Coronary artery (tissue), 2 donors: ENCODE results near the gene IRAK1BP1.
A peak's percentile ranks its signal among the peaks of the same experiment; 100 is the strongest.
"Not testable (repeated sequence)": the region's sequence is repeated elsewhere in the genome, so short reads cannot be mapped to it uniquely, and the experiment has no call there.

Experiments used
- DNase-seq: peaks from one replicate; pipeline ENCODE4 v3.0.0-alpha.2; 2017; ENCODE audit warnings: low spot score
- H3K27ac ChIP-seq, 2 donors: fragments of 200-600 bp; sonication (generic); one replicate each; pipeline ENCODE4 v1.5.1; 2016 to 2019
- H3K4me3 ChIP-seq: fragments of 200-600 bp; sonication (generic); 2 replicates; pipeline ENCODE4 v1.5.1; 2016; ENCODE audit warnings: mild to moderate bottlenecking, moderate library complexity
- TF ChIP-seq, protein P1 (sequence below): fragments of 200-600 bp; sonication (generic); IDR thresholded peaks from one replicate; pipeline ENCODE4 v1.5.1; 2019; ENCODE audit warnings: antibody characterized with exemption

IRAK1BP1 gene

DNA sequence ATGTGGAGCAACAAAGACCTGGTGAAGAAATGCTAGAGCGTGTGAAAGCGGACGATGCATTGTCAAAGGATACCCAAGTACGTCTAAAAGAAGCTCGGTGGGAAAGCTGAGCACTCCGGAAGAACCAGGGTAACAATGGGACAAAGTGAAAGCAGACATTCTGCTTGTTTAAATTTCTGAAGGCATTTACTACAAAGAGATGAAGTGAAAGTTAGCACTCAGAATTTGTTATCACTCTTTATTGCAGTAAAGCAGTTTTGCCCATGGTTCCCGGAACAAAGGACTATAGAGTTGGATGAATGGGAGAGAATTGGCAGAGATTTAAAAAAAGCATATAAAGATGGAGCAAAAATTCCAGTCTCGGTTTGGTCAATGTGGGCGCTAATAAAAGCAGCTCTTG, 12.8 kb upstream of the IRAK1BP1 start:
- no peak for DNase-seq
- TF ChIP-seq, protein P1, sequence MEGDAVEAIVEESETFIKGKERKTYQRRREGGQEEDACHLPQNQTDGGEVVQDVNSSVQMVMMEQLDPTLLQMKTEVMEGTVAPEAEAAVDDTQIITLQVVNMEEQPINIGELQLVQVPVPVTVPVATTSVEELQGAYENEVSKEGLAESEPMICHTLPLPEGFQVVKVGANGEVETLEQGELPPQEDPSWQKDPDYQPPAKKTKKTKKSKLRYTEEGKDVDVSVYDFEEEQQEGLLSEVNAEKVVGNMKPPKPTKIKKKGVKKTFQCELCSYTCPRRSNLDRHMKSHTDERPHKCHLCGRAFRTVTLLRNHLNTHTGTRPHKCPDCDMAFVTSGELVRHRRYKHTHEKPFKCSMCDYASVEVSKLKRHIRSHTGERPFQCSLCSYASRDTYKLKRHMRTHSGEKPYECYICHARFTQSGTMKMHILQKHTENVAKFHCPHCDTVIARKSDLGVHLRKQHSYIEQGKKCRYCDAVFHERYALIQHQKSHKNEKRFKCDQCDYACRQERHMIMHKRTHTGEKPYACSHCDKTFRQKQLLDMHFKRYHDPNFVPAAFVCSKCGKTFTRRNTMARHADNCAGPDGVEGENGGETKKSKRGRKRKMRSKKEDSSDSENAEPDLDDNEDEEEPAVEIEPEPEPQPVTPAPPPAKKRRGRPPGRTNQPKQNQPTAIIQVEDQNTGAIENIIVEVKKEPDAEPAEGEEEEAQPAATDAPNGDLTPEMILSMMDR: no peak
- Histone ChIP-seq H3K4me3 (no peak overlapping the region), H3K27ac (no peak overlapping the region)

- H3K27ac ChIP-seq, DNase-seq, H3K4me3 ChIP-seq: not testable (repeated sequence)
These were observed 8.9 kb upstream of the IRAK1BP1 start for GRCh38 chr6:78858339-78858938.

DNA sequence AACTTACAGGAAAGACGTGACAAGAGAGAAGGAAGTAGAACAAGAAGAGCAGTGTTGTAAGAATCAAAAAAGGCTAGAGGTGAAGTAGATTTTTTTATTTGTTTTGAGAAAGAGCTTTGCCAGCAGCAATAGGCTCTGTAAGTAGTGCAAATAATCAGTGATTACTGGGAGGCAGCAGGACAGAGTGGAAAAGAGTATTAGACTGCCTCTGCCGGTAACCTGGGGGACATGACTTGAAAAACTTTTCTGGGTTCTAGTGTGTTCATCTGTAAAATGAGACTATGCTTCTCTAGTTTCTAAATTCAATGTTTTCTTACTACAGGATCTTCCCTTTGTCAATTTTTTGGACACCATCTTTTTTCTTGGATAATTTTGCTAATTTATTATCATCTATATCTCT, 5.8 kb upstream of the IRAK1BP1 start:
- TF ChIP-seq, protein P1: no peak
- H3K4me3 ChIP-seq: no peak overlapping the region
- no peak overlapping the region for H3K27ac ChIP-seq
- no peak for DNase-seq

GRCh38 chr6:78863576-78863975, 3.8 kb upstream of the IRAK1BP1 start:
- DNase-seq: no peak
- Histone ChIP-seq H3K4me3 (no peak overlapping the region), H3K27ac (no peak overlapping the region)
- TF ChIP-seq, protein P1: no peak

- TF ChIP-seq, protein P1: no peak
- Histone ChIP-seq H3K27ac (no peak overlapping the region), H3K4me3 (no peak overlapping the region)
- no peak for DNase-seq
These were observed 2.4 kb upstream of the IRAK1BP1 start for GRCh38 chr6:78864957-78865356.

- DNase-seq: no peak
- peak overlapping the region; percentile 12 to 54 for H3K27ac ChIP-seq
- TF ChIP-seq, protein P1: no peak
- H3K4me3 ChIP-seq: peak overlapping the region; percentile 92
These were observed 356 bp upstream of the IRAK1BP1 start for GRCh38 chr6:78867020-78867369.

- no peak for DNase-seq
- H3K27ac ChIP-seq: no peak overlapping the region
- TF ChIP-seq, protein P1: no peak
- H3K4me3 ChIP-seq: peak overlapping the region; percentile 92
These were observed 765 bp downstream of the IRAK1BP1 start for GRCh38 chr6:78868116-78868515.

GRCh38 chr6:78875505-78875904, 8.2 kb downstream of the IRAK1BP1 start:
- no peak overlapping the region for H3K27ac ChIP-seq
- no peak for DNase-seq
- TF ChIP-seq, protein P1: no peak
- H3K4me3 ChIP-seq: no peak overlapping the region
